GM19468 (cell line): Measurements from ENCODE around the gene FBN2.
"Not testable (repeated sequence)": the region's sequence is repeated elsewhere in the genome, so short reads cannot be mapped to it uniquely, and the experiment has no call there.

Source experiments
- ATAC-seq: cut with Tn5 transposase; IDR thresholded peaks from one replicate; pipeline ENCODE4 v1.9.1; 2021; ENCODE audit warnings: mild to moderate bottlenecking, moderate library complexity, moderate number of reproducible peaks; ENCODE audit not compliant: unreplicated experiment; ENCODE audit errors: extremely low read depth

FBN2 gene

DNA sequence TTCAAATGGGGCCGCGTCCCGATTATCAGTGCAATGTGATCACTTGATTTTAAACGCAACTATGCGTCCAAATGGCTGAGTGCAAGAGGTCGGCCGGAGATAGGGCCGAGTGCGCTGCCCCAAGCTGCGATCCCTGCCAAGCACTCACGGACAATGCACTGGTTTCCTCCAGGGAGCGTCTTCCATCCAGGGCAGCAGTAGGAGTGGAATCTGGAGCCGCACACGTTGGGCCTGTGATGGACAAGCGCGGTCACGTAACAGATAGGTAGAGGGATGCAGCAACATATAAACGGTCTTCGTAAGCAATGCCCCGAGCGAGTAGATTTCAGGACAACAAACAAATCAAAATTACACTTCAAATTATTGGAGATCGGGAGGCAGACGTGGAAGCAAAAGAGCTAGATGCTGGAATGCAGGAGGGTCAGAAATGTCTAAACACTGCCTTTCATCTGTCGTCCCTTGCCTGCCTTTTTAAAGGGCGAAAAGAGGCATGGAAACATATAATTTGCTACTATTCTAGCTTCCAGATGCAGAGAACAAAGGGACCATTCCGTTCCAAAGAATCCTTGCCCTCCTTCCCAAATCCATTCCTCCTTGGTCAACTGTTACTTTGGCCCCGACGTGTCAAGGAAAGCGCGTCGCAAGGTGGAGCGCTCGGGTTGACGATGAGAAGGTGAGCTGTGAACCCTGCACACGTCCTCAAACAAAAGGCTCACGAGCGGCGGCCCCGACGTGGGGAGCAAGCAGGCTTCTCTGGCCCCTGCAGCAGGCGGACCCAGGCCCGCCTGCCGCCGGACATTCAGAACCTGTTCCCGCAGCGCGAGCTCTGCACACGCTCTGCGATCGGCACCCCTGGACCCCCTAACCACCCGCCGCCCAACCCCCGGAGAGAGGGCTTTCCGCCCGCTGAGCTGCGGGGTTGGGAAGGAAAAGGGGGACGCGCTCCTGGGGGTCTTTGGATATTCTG, 1.5 kb downstream of the FBN2 start:
- no peak for ATAC-seq

DNA sequence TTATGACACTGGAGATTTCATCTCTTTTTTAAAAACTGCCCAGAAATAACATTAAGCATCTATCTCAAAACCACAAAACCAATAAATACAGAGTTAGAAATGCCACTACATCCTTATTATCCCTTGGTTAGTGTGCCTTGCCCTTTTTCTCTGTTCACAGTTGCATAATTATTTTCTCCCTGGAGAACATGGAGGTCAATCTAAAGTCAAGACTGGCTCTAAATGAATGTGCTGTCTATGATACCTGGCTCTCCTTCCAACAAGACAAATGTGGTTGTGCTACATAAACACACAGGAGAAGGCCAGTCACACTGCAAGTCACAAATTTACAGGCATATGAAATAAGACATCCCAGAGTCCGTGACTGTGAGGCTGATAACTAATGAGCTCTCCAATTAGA, 2.8 kb downstream of the FBN2 start:
- no peak for ATAC-seq

DNA sequence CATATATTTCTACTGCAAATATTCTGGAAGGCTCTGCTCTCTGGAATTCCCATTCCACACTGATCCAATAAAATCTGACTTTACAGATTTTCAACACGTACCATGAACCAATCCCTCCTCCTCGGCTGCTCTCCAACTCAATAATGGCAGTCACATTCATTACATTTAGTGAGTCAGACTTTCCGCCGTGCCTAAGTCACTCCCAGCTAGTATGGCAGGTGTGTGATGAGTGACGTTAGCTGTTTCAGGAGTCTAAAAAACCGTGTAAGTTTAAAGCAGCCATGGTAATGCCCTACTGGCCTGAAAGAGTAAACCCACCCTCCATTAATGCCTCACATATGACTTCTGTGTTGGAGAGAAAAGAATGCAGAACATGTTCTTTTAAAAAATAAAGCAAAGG, 3.3 kb downstream of the FBN2 start:
- ATAC-seq: no peak

DNA sequence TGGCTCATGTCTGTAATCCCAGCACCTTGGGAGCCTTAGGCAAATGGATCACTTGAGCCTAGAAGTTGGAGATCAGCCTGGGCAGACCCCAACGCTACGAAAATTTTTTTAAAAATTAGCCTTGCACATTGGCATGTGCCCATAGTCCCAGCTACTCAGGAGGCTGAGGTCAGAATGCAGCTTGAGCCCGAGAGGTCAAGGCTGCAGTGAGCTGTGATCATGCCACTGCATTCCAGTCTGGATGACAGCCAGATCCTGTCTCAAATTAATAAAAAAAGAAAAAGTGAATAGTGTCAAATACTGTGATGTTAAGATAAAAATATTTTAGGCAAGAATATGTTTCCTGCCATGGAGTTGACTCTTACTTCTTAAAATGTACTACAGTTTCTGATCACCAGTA, 5.3 kb downstream of the FBN2 start:
- no peak for ATAC-seq

DNA sequence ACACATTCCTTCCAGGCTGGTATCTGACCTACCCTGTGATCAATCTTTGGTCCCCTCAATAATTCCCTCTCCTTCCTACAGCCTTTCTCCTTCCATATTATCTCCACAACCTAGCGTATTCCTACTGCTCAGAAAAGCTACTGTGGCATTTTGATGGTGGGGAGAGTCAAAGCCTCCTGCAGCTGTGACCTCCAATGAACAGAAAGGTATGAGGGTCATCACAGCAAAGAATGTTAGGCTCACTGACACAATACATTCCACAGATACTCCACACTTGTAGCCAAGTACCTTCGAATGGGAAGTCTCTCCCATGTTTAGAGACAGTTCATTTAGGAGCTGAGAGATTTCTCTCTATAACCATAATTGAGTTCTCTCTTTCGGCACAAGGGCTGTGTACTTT, 5.9 kb downstream of the FBN2 start:
- no peak for ATAC-seq

DNA sequence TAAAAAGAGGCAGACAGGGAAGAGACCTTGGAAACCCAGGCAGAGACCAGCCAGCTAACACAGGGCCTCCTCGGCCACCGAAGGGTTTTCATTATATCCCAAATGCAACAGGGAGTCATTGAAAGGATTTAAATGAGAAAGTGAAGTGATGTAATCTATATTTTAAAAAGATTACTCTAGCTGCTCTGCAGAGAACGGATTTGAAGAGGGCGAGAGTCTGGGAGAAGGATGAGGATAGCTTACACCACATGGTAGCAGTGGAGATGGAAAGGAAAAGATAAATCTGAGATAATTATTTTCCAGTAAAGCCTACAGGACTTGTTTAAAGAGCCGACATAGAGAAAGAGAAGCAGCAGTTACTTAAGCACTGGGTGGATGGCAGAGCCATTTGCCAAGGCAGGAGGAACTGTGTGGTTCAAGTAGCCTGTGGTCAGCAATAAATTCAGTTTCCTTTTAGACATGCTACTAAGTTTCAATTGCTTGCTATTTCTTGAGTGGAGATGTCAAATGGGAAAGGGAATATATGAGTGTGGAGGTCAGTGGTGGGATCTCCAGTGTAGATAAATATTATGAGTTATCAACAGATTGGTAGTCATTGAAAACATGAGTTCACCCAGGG, 9.3 kb downstream of the FBN2 start:
- ATAC-seq: no peak

DNA sequence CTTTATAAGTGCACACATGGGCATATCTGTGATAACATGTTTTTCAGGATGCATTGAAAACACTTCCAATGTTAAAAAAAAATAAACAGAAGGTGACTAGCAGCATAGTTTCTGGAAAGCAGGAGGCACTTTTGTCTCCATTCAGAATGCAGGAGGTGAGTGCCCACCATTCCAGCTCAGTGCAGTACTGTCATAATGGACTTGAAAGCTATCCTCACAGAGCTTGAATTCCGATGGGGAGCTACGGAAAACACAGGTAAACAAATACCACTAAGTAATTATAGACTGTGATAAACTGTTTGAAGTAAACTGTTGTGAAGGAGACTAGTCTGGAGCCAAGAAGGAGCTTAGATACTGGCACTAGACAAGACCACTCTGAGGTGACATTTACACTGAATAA, 9.9 kb downstream of the FBN2 start:
- ATAC-seq: no peak

GRCh38 chr5:128527077-128527476, 11.0 kb downstream of the FBN2 start:
- no peak for ATAC-seq

GRCh38 chr5:128522336-128522735, 15.7 kb downstream of the FBN2 start:
- no peak for ATAC-seq

DNA sequence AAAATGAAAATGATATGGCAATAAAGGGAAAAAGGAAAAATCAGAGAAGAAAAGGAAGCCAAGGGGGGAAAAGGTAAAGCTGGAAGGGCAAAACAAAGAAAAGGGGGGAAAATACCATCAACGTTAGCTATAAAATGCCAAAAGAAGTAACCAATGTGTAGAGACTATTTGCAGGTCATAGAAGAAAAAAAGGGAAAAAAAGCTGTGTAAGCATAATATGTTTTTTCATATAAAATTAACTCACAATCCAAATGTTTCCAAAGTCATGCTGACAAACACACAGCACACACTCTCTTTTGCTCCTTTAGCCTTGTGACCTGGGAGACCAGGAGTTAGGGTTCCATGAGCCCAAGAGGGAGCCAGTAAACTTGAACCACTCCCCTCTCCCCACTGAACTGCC, 18.2 kb downstream of the FBN2 start:
- no peak for ATAC-seq

- no peak for ATAC-seq
Observed at GRCh38 chr5:128516978-128517377, 21.1 kb downstream of the FBN2 start.

DNA sequence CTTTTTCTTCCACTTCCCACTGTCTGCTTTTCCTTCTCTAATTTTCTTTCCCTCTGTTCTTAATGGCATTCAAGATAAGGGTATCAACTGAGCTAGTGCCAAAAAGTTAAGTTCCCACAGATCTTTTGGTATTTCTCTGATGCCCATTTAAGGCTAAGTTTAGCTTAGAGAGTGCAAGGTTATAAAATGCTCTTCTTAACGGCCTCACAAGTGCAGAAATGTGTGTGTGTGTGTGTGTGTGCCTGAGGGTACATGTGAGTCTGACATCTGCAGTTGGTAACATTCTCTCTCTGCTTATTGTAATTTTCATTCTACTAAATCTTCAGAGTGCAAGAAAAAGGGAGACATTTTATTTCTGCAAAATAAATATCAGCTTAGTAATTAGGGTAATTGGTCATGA, 24.2 kb downstream of the FBN2 start:
- ATAC-seq: no peak

- ATAC-seq: no peak
Observed at GRCh38 chr5:128512894-128513293, 25.2 kb downstream of the FBN2 start.

- no peak for ATAC-seq
Observed at GRCh38 chr5:128506643-128507042, 31.4 kb downstream of the FBN2 start.

DNA sequence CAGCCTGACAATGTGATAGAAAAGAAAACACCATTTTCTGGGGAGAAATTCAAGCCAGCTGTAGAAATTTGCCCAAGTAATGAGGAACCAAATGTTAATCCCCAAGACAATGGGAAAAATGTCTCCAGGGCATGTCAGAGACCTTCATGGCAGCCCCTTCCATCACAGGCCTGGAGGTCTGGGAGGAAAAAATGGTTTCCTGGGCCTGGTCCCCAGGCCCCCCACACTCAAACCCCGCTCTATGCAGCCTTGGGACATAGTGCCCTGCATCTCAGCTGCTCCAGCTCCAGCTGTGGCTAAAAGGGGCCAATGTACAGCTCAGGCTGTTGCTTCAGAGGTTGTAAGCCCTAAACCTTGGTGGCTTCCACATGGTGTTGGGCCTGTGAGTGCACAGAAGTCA, 34.3 kb downstream of the FBN2 start:
- ATAC-seq: not testable (repeated sequence)

DNA sequence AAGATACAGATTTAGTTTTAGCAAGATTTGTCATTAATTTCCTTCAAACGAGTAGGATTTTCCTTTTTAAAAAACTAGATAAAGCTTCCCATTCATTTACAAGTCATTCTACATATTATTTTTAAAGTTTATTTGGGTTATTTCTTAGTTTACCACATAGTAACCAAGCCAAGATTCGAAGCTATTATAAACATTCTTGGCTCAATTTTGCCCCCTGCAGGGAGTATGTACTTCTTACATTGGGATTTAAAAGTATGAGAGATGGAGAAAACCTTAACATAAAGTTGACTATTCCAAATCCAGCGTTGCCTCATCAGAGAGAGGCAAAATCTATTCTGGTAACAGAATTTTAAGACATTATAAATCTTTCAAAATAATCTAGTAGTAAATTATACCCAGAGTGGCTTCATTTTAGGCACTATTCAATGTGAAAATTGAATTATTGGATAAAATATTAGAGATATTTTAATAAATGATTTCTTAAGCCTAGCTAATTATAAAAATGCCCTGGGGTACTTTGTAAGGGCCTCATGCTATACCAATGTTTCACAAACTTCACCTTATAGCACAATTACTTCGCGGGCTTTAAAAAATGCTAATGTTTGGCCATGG, 39.1 kb downstream of the FBN2 start:
- no peak for ATAC-seq

- no peak for ATAC-seq
Observed at GRCh38 chr5:128494516-128494915, 43.5 kb downstream of the FBN2 start.

GRCh38 chr5:128493657-128494329, 44.3 kb downstream of the FBN2 start:
- ATAC-seq: no peak

- no peak for ATAC-seq
Observed at GRCh38 chr5:128491291-128491690, 46.8 kb downstream of the FBN2 start.

GRCh38 chr5:128490761-128491160, 47.3 kb downstream of the FBN2 start:
- ATAC-seq: no peak

GRCh38 chr5:128487041-128487440, 51.0 kb downstream of the FBN2 start:
- ATAC-seq: no peak
